ENCODE results near the gene OPA1.

OPA1 gene

DNA sequence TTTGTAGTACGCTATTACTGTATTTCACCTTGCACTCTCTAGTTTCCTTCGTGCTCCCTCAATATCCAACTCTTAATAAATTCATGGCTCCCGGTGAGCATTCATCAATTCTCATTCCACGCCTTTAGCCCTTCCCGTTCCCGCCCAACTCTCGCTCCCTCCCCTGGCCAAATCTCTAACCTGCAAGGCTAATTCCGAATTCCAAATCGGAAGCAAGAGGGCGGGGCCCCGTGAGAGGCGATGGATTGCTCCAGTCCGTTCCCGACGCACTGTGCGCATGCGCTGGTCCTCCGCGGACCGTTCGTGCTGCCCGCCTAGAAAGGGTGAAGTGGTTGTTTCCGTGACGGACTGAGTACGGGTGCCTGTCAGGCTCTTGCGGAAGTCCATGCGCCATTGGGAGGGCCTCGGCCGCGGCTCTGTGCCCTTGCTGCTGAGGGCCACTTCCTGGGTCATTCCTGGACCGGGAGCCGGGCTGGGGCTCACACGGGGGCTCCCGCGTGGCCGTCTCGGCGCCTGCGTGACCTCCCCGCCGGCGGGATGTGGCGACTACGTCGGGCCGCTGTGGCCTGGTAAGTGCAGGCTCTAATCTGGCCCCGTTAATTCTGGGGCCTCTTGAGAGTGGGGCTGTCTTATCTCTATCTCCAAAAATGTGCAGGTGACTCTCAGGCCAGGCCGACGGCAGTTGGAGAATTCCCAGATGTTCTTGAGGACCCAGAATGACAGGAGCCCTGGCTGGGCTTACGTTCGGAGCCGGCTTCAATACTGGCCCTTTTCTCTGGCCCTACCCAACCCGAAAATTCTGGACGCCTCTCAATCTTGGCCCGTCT, at the start of gene OPA1:
Gene OPA1, plus strand, starts transcription at position 368 of the 827 bp plus-strand sequence. Its CDS starts 170 bp downstream, at position 538.
- peak; percentile 98 for DNase-seq (ENCODE audit: low read depth)

- DNase-seq (ENCODE audit: low read depth) = no peak
Measured at GRCh38 chr3:193544289-193544688, 48.7 kb upstream of the OPA1 start.

DNA sequence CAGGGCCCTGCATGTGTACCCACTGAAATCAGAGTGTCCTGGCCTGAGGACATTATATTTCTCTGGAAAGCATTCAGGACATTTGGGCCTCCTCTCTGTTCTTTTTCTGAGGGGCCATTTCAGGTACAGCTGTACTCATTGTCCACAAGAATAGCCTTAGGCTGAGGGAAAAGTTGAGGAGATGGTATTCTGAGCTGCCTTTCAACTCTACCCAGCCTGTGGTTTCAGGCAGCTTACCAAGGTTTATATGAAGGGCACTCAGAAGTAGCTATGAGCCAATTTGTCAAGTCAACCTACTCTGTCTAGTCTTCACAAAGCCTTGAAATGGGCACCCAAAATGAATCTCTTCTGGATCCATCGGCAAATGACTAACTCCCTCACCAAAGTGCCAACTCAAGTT, 47.7 kb upstream of the OPA1 start:
- DNase-seq (ENCODE audit: low read depth) = no peak

DNA sequence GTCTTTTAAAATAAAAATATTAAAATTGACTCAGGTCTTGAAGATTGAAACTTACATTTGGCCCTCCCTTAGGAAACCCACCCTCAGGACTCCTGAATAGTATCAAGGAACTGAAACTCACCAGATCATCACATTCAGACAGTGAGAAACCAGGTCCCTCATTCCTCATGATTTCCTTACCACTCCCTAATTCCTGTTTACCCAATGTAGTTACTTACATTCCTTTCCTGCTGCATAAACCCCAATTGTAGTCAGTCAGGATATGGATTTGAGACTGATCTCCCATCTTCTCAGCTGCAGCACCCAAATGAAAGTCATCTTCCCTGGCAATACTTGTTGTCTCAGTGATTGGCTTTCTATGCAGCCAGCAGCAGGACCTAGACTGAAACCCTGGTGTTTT, 46.9 kb upstream of the OPA1 start:
- no peak for DNase-seq (ENCODE audit: low read depth)

DNA sequence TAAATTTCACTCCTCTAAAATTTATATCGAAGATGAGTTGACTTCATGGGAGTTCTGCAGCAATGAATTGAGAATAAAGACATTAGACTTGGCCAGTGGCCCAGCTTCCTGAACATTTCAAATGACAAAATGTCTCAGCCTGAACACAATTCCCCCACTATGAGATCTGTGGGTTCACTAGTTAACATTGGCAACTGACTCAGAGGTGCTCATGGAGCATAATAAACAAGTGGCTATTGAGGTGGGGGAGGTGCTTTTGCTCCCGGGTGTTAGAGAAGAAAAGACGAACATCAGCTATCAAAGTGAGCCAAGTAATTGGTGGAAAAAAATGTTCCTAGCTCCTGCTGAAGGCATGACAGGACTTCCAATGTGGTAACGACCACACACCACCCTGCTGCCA, 44.6 kb upstream of the OPA1 start:
- no peak for DNase-seq (ENCODE audit: low read depth)

DNA sequence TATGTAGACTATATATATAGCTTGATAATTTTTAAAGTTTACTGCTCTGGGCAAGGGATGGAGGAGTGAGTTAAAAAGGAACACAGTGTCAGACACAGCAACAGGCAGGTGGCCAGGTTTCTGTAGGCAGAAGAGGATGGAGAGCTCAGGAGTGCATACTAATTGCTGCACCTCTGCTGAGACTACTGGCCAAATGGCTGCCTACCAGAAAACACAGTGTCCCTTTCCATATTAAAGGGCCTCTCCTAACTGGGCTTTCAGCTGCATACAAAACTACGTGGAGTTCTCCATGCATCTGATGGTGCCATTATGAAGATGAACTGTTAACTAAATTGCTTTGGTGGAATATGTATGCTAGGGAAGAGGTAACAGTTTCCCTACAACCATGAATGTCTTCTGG, 40.1 kb upstream of the OPA1 start:
- DNase-seq (ENCODE audit: low read depth) = no peak

GRCh38 chr3:193553586-193553985, 39.4 kb upstream of the OPA1 start:
- no peak for DNase-seq (ENCODE audit: low read depth)

- DNase-seq (ENCODE audit: low read depth) = no peak
Measured at GRCh38 chr3:193554811-193555210, 38.2 kb upstream of the OPA1 start, which contains the start of gene ATP13A4. Gene ATP13A4, minus strand, starts transcription at chr3:193554895. Its CDS starts 96 bp downstream, at chr3:193554799.

DNA sequence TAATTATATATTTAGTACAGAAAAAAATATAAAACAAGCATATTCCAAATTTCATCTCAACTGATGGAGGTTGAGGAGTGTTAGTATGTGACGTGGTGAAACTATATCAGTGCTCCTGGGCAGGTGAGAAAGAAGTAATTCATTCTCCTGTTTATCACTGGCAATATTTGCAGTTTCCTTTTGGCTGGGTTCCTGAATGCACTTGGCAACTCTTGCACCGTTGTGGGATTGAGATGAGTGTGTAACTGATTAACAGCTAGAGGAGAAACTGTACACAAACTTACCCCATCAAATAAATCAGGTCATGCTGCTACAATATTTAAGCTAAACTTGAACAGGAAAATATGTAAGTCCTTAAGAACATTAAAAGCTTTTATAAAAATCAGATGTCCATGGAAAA, 36.2 kb upstream of the OPA1 start:
- DNase-seq (ENCODE audit: low read depth) = no peak

DNA sequence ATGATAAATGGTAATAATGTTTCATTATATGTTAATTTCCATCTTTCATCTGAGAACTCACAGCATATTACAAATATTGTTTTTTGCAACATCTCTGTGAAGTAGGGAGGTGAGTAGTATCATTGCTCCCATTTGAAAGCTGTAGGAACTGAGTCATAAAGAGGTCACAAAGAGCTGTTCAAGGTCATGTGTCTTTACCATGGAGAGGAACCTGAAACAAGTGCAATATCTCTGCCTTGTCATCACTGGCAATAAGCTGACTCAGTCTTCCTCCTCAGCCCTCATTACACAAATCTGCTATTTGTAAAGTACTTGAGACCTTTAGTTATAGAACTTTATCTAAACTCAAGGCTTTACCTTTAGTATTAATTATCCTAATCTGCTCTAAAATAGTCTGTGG, 33.9 kb upstream of the OPA1 start:
- DNase-seq (ENCODE audit: low read depth) = peak; percentile 8

DNA sequence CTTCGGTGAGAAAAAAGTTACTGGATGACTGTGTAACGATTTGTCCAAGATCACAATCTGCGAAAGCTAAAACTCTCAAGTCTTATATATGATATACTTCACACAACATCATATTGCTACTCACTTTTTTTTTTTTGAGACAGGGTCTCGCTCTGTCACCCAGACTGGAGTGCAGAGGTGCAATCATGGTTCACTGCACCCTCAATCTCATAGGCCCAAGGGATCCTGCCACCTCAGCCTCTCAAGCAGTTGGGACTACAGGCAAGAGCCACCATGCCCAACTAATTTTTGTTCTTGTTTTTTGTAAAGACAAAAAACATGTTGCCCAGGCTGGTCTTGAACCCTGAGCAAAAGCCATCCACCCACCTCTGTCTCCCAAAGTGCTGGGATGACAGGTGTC, 32.9 kb upstream of the OPA1 start:
- no peak for DNase-seq (ENCODE audit: low read depth)

DNA sequence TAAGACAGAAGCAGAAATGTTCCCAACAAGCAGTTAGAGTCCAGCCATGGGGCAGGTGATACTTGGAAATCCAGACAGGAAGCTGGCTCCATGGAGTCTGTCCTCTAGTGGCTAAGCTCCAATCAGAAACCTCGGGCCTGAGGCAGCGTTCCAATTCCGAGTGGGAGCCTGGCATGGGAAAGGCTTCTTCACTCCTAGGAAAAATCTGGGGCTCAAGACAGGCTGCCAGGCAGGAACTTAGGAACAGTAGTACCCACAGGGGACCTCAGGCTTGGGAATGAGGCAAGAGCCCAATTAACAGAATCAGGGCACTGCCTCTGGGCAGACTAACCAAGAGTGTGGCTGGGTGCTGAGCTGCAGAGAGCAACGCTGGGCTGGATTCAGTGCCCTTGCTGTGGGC, 32.1 kb upstream of the OPA1 start:
- DNase-seq (ENCODE audit: low read depth) = no peak

DNA sequence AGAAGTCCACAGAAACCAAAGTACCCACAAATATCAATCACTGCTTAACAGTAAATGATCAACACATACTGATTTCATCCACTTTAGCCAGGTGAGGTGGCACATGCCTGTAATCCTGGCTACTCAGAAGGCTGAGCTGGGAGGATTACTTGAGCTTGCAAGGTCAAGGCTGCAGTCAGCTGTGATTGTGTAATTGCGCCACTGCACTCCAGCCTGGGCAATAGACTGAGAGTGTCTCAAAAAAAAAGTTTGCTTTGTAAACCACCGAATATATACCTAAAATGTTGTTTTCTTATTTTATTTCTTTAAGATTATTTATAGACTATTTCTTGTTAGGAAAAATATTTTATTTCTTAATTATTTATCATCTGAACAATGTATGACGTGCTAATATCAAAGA, 29.6 kb upstream of the OPA1 start:
- DNase-seq (ENCODE audit: low read depth) = peak; percentile 46

DNA sequence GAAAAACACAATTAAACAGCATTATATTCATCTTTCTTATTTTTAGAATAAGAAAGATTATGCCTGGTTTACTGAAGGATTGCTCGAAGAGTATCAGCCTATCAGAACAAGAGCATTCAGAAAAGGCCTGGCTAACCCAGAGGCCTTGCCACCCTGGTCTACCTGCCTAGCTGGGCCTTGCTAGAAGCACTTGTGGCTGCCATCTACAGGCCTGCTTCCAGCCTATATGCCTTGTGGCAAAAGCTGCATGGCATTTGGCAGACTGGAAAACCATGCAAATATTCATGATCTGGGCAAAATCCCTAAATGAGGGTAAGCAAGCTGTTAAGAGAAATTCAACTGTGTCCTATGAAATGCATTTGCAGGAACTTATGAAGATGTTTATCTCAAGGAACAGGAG, 29.0 kb upstream of the OPA1 start:
- no peak for DNase-seq (ENCODE audit: low read depth)

DNA sequence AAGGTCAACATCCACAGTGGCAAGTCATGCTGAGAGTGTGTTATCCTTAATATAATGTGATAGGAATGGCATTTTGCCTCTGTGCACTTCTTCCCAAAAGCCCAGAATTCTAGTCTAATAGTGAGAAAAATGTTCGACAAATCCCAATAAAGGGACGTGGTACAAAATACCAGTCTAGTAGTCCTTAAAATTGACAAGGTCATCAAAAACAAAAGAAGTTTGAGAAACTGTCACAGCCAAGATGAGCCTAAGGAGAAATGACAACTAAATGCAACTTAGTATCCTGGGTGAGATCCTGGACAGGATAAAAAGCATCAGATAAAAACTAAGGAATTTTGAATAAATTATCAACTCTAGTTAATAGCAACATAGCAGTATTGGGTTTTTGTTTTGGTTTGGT, 23.9 kb upstream of the OPA1 start:
- no peak for DNase-seq (ENCODE audit: low read depth)

- DNase-seq (ENCODE audit: low read depth) = peak; percentile 54
Measured at GRCh38 chr3:193572426-193572908, 20.5 kb upstream of the OPA1 start.

DNA sequence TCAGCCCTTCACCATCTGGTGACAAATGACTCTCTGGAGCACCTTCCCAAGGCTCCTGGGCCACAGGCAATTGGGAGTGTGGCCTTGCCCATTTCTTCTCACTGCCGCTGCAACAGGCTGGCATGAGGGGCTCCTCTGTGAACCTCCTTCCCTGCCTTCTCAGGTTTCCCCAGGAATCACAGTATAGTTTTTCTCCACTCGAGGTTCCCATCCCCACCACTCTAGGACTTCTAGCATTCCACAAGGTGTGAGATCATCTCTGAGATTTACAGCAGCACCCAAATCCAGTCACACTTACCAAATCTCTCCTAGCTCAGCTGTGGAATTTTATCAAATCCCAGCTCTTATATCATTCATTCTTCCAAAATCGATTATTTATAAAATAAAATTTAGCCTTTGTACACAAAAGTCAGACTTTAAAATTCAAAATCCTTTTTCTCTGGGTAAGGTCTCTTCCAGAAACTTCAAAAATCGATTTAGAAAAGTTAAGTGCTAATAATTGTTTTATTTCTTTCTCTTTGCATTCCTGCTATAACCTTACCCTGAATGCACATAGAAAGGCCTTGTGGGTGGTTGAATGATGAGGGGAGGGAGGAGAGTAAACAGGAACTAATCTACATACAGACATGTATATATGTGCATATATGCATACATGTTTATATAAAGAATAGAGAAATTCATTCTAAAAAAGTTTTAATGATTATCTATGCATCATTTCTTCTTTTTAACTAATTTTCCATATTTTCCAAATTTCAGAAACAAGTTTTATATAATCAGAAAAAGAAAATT, 19.4 kb upstream of the OPA1 start:
- DNase-seq (ENCODE audit: low read depth) = peak; percentile 7

DNA sequence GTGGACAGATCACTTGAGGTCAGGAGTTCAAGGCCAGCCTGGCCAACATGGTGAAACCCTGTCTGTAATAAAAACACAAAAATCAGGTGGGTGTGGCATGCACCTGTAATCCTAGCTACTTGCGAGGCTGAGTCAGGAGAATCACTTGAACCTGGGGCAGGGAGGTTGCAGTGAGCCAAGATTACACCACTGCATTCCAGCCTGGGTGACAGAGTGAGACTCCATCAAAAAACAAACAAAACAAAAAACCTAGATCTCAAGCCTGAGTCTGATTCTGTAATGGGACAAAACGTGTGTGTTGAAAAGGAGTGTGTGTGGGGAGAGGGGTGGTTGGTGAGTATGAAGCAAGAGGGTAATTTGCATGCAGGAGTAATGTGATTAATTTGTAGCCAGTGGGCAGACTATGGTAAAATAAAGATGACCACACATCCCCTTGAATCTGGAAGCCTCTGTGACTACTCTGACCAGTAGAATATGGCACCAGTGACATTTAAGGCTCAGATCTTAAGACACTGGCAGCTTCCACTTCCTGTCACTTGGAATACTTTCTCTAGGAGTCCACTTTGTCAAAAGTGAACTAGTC, 18.4 kb upstream of the OPA1 start:
- peak; percentile 5 for DNase-seq (ENCODE audit: low read depth)

GRCh38 chr3:193585530-193585929, 7.5 kb upstream of the OPA1 start:
- DNase-seq (ENCODE audit: low read depth) = no peak

DNA sequence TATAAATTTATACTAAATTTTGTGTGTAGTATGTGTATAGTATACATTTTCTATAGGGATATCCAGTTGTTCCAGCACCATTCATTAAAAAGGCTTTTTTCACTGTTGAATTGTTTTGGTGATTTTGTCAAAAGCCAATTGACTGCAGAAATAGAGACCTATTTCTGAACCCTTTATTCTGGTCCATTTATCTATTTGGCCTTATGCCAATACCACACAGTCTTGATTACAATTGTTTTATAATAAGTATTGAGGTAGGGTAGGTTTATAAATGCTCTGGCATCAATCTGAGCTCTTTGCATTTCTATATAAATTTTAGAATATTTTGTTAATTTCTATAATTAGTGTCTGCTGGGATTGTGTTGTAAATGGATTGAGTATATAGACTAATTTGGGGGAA, 6.5 kb upstream of the OPA1 start:
- DNase-seq (ENCODE audit: low read depth) = no peak

DNA sequence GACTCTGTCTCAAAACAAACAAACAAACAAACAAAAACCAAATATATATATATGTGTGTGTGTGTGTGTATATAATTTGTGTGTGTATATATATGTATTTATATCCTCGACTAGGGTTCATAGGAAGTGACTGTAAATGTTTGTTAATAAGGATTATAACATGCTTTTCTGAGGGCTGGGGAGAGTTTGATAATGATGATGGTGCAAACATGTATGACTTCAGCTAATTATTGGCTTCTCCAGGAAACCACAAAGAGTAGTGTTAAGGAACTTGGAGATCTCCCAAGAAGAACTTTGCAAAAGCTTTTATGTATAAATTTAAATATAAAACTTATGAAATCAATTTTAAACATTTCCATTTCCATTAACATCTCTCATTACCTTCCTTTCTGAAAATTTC, 3.9 kb upstream of the OPA1 start:
- no peak for DNase-seq (ENCODE audit: low read depth)

DNA sequence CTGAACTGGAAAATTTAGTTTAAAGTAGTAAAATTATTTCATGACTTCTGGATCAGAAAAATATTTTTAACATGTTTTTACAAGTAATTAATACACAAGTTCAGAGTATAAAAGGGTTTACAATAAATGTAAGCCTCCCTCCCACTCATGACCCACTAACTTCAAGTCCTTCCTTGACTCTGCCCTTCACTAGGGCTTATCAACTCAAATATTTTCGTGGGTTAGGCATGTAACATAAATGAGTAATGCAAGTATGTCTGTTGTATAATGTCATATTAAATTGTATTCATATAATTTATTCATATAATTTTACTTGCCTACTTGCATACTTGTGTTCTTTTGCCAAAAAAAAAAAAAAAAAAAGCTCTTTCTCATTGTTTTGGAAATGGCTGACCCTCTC, 3.4 kb upstream of the OPA1 start:
- DNase-seq (ENCODE audit: low read depth) = peak; percentile 48

Measured in amniotic epithelial cell (primary cell).